HL-60 (cell line): ENCODE measurements around the gene SOX5.

ENCODE experiments used
- DNase-seq, 2 experiments: peaks; one replicate each; pipeline ENCODE4 v3.0.0-alpha.2; 2010 to 2020; ENCODE audit warnings: low read depth in 1 of 2, low spot score in 1 of 2
- H3K27ac ChIP-seq: fragments of 250-450 bp; sonication (Bioruptor Pico); replicated peaks from 2 replicates; pipeline ENCODE4 v1.5.1; 2020; ENCODE audit warnings: mild to moderate bottlenecking, moderate library complexity
- H3K27me3 ChIP-seq: fragments of 250-450 bp; sonication (Bioruptor Pico); 2 replicates; pipeline ENCODE4 v1.5.1; 2021; ENCODE audit warnings: mild to moderate bottlenecking, moderate library complexity; ENCODE audit not compliant: insufficient read depth, poor library complexity, severe bottlenecking
- H3K4me3 ChIP-seq: replicated peaks from 2 replicates; pipeline ENCODE4 v1.5.1; 2011; ENCODE audit warnings: mild to moderate bottlenecking, control low read depth, low read length; ENCODE audit not compliant: insufficient read depth
- GABPA ChIP-seq: IDR thresholded peaks from 2 replicates; pipeline ENCODE4 v1.6.1; 2012; ENCODE audit warnings: low read depth
- POLR2AphosphoS5 ChIP-seq: IDR thresholded peaks from 2 replicates; pipeline ENCODE4 v1.6.1; 2012; ENCODE audit warnings: low read depth
- SPI1 ChIP-seq: IDR thresholded peaks from 2 replicates; pipeline ENCODE4 v1.6.1; 2012; ENCODE audit warnings: low read depth, mild to moderate bottlenecking, borderline replicate concordance
- long read RNA-seq: library from polyadenylated mRNA; unstranded; transcript quantifications from one replicate; pipeline ENCODE4 v2.0.0, GENCODE V29; 2020
- TF ChIP-seq, protein P1 (sequence below): IDR thresholded peaks from 2 replicates; pipeline ENCODE4 v1.6.1; 2012; ENCODE audit warnings: low read depth; ENCODE audit not compliant: insufficient replicate concordance
- TF ChIP-seq, protein P2 (sequence below): IDR thresholded peaks from one replicate; pipeline ENCODE4 v1.5.1; 2011; ENCODE audit warnings: low read length, control low read depth, inconsistent platforms; ENCODE audit not compliant: insufficient read depth

Gene SOX5
- long read RNA-seq: 0 reads

DNA sequence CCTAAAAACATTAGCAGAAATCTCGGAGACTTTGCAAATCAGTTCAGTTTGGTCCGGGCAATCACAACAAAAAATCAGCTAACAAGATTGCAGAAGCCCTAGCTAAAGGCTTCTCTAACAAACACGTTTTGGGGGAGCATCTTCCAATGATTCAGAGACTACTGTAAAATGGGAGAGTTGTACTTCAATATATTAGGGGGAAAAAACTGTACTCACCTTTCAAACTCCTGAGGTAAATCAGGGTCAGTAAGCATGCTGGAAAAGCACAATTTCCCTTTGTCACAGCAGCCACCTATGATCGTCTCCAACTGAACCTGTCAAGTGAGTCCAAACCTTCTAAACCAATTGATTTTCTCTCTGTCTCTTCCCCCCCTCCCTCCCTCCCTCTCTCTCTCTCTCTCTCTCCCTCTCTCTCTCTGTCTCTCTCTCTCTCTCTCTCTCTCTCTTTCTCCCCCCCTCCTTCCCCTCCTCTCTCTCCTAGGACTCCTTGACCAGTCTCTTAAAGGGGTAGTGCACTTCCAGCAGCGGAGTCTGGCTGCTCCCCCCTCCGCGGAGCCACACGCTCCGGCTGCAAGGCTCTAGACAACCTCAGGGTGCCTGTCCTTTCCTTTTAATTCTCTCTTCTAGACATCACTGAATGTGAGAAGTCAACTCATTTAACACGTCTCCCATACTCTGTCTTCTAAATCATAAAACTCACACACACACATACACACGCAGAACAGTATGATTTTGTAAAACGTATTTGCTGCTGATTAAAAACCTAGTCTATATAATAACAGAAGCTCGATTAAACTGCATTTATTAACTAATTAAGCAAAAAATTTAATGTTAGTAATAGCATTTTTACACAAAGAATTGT lies at the start of gene SOX5:
TSS of gene SOX5 (minus strand) at position 323 of the 862 bp plus-strand sequence. CDS start at position 254, 69 bp downstream.
- peaks cover 7% of the 10 kb centered on the region for H3K27me3 ChIP-seq
- H3K27ac ChIP-seq: no peak within 1 kb of the TSS
- TF ChIP-seq POLR2AphosphoS5: no peak
- TF ChIP-seq, protein P1, sequence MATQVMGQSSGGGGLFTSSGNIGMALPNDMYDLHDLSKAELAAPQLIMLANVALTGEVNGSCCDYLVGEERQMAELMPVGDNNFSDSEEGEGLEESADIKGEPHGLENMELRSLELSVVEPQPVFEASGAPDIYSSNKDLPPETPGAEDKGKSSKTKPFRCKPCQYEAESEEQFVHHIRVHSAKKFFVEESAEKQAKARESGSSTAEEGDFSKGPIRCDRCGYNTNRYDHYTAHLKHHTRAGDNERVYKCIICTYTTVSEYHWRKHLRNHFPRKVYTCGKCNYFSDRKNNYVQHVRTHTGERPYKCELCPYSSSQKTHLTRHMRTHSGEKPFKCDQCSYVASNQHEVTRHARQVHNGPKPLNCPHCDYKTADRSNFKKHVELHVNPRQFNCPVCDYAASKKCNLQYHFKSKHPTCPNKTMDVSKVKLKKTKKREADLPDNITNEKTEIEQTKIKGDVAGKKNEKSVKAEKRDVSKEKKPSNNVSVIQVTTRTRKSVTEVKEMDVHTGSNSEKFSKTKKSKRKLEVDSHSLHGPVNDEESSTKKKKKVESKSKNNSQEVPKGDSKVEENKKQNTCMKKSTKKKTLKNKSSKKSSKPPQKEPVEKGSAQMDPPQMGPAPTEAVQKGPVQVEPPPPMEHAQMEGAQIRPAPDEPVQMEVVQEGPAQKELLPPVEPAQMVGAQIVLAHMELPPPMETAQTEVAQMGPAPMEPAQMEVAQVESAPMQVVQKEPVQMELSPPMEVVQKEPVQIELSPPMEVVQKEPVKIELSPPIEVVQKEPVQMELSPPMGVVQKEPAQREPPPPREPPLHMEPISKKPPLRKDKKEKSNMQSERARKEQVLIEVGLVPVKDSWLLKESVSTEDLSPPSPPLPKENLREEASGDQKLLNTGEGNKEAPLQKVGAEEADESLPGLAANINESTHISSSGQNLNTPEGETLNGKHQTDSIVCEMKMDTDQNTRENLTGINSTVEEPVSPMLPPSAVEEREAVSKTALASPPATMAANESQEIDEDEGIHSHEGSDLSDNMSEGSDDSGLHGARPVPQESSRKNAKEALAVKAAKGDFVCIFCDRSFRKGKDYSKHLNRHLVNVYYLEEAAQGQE: no peak
- no peak for TF ChIP-seq SPI1
- TF ChIP-seq, protein P2, sequence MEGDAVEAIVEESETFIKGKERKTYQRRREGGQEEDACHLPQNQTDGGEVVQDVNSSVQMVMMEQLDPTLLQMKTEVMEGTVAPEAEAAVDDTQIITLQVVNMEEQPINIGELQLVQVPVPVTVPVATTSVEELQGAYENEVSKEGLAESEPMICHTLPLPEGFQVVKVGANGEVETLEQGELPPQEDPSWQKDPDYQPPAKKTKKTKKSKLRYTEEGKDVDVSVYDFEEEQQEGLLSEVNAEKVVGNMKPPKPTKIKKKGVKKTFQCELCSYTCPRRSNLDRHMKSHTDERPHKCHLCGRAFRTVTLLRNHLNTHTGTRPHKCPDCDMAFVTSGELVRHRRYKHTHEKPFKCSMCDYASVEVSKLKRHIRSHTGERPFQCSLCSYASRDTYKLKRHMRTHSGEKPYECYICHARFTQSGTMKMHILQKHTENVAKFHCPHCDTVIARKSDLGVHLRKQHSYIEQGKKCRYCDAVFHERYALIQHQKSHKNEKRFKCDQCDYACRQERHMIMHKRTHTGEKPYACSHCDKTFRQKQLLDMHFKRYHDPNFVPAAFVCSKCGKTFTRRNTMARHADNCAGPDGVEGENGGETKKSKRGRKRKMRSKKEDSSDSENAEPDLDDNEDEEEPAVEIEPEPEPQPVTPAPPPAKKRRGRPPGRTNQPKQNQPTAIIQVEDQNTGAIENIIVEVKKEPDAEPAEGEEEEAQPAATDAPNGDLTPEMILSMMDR: no peak
- TF ChIP-seq GABPA: no peak
- no peak for DNase-seq
- no peak within 1 kb of the TSS for H3K4me3 ChIP-seq

DNA sequence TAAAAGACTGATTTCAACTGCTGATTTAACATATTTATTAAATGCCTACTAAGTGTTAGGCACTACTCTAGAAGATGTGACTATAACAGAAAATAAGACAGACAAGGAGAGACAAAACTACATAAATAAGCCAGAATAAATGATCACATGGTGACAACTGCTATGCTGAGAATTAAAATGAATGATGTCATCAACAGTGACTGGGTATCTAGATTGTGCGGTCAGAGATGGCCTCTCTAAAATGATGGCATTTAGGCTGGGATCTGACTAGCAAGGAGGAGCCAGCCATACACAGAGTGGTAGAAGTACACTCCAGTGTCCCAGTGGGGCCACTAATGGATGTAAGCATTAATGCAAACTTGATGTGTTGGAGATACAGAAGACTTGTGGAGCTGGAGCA lies 37.6 kb upstream of the SOX5 start:
- no peaks in the 10 kb centered on the region for H3K27me3 ChIP-seq
- no peak overlapping the region for H3K27ac ChIP-seq
- no peak overlapping the region for H3K4me3 ChIP-seq
- TF ChIP-seq POLR2AphosphoS5 (no peak), GABPA (no peak), SPI1 (no peak)
- TF ChIP-seq, protein P2: no peak
- TF ChIP-seq, protein P1: no peak
- no peak for DNase-seq

DNA sequence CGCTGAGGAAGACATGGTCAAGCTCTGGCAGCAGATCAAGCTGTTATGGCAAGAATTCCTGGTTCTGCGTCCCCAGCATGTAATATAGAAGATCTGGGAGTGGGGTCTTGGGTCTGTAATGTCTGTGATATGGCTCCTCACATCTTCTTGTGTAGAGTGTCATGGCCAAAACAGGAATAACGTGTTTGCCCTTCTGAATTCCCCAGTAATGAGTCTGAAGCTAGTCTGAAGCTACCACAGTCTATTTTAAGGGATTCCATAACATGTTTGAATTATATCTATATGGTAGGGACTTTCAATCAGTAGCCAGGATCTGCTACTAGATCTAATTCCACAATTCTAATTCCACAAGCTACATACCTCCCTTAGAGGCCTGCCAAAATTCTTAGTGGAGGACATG lies 31.4 kb upstream of the SOX5 start:
- DNase-seq: no peak
- TF ChIP-seq SPI1: no peak
- TF ChIP-seq, protein P1: no peak
- no peak for TF ChIP-seq POLR2AphosphoS5
- no peak for TF ChIP-seq GABPA
- TF ChIP-seq, protein P2: no peak
- Histone ChIP-seq H3K27ac (no peak overlapping the region), H3K4me3 (no peak overlapping the region), H3K27me3 (no peaks in the 10 kb centered on the region)
